Left forelimb (tissue), 1 donor: Measurements from ENCODE around the gene CCDC60.
A peak's percentile ranks its signal among the peaks of the same experiment; 100 is the strongest.
"Not testable (repeated sequence)": the region's sequence is repeated elsewhere in the genome, so short reads cannot be mapped to it uniquely, and the experiment has no call there.

Experiments
- DNase-seq: peaks from one replicate; pipeline ENCODE4 v3.0.0-alpha.2; 2018; ENCODE audit warnings: low spot score

The CCDC60 gene

DNA sequence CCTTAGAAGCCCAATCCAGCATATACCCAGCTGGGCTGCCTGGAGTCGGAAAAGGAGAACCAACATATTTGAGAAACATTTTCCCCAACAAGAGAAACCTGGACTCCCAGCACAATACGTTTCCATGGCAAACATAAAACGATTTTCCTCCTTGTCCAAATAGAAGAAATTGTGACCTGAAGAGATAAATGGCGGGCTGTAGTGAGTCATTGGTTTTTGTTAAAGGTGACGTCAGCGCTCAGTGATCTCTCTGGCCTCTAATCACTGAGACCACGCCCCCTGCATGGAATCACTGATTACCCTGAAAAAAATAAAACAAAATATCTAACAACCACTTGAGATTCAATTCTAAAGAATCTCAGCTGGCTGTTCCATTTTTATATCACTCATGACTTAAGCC lies 6.0 kb downstream of the CCDC60 start:
- DNase-seq = no peak

DNA sequence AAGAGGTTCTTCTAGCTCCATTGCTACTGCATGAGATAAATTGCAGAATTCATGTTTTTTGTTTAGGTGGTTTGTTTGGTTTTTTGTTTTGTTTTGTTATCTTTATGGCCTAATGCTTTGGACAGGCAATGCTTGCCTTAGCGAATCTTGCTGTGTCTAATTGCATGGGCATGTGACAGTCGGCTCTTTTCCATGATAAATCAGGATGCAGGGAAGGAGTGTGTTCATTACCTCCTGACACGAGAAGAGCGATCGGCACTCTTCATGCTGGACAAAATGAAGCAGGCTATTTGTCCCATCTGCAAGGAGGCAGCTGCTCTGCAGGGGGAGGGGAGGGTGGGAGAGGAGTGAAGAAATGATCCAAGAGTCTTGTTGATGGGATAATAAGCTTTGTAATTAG lies 6.5 kb downstream of the CCDC60 start:
- no peak for DNase-seq

DNA sequence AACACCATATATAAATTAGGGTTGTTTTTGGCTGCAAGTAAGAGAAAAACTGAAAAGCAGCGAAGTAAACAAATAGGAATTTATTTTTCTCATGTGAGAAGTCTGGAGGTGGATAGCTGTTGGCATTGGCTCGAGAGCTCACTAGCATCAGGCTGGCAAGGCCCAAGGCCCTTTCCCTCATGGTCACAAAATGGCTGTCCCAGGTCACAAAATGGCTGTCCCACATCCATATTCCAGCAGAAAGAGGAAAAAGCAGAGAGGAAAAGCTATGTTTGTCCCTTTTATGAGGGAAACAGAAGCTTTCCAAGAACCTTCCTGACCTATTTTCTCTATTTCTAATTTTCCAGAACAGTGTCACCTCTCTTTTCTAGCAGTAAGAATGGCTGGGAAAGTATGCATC lies 7.5 kb downstream of the CCDC60 start:
- no peak for DNase-seq

GRCh38 chr12:119343130-119343529 lies 8.6 kb downstream of the CCDC60 start:
- no peak for DNase-seq

GRCh38 chr12:119354172-119354571 lies 19.6 kb downstream of the CCDC60 start:
- no peak for DNase-seq

- DNase-seq = not testable (repeated sequence)
Measured at GRCh38 chr12:119360366-119360765, 25.8 kb downstream of the CCDC60 start.

- no peak for DNase-seq
Measured at GRCh38 chr12:119363037-119363436, 28.5 kb downstream of the CCDC60 start.

- no peak for DNase-seq
Measured at GRCh38 chr12:119363490-119363889, 29.0 kb downstream of the CCDC60 start.

DNA sequence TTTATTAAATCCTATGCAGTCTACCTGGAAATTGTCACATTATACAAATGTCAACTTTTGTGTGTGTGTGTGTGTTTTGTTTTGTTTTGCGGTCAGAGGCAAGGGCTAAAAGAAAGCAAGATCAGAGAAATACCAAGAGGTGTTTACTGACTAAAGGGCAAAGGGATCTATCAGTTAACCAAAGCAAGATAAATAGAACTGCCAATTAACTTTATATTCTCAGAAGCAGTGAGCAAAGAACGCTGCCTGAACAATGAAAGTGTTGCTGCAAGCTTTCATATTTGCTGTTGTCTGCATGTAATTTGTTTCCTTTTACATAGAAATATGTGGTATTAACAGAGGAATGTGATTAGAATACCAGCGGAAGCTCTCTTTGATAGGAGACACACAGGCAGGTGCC lies 30.9 kb downstream of the CCDC60 start:
- no peak for DNase-seq

DNA sequence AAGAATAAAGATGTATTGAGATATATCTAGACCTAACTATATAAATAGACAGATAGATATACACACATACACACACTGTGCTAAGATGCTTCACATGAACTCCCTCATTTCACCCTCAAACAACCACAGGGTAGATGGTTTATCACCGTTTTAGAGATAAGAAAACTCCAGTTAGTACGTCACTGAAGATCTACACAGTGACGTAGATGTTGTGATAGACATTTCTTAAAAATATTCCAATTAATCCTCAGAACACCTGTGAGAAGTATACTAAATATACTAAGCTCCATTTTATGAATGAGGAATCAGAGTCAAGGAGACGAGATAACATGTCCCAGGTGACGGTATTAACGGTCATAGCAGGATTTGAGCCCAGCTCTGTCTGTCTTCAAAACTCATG lies 31.5 kb downstream of the CCDC60 start:
- DNase-seq = no peak

GRCh38 chr12:119369161-119369560 lies 34.6 kb downstream of the CCDC60 start:
- no peak for DNase-seq

DNA sequence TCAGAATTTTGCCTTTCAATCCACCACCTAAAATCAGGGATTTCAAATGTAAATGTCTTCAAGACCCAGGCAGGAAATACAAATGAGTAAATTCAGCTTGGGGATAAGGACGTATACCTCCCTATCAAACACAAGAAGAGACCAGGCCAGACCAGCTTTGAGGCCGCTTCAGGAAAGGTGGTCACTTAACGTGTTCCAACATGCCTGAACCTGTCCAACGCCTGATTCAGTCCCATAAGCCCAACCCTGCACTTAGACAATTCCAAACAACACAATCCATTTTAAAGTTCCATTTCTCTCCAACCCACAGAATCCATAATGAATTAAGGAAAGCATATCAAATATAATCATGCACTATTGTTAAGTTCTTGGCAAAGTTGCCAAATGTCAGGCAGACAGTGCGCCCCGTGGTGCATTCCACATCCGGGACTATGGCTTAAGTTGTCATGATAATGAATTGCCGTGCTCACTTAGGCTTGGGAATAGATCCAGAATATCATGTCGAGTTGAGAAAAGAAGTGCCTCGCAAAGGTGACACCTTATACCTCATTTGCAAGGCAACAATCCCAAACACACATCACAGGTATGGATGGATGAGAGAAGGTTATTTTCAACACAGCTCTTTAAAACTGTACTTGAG lies 35.5 kb downstream of the CCDC60 start:
- no peak for DNase-seq

DNA sequence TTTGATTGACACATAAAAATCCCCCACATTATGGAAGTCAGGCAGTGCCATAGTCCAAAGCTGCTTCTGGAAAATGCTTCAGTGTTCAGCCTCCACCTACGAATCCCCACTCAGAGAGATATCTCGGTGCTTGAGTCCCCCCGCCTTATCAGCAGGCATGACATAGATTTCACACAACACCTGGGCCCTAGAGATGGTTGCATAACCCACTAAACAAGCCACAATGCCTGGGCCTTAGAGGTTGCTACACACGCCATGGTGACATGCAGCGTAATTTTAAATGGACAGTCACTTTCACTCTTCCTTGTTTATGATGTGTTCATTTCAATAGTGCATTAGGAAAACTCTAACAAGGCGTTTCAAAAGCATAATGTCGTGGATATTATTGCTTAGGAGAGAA lies 38.0 kb downstream of the CCDC60 start:
- DNase-seq = no peak

GRCh38 chr12:119373001-119373400 lies 38.5 kb downstream of the CCDC60 start:
- DNase-seq = no peak

- DNase-seq = no peak
Measured at GRCh38 chr12:119373666-119374065, 39.1 kb downstream of the CCDC60 start.

- DNase-seq = no peak
Measured at GRCh38 chr12:119374635-119375034, 40.1 kb downstream of the CCDC60 start.

- DNase-seq = no peak
Measured at GRCh38 chr12:119375075-119375882, 40.8 kb downstream of the CCDC60 start.

DNA sequence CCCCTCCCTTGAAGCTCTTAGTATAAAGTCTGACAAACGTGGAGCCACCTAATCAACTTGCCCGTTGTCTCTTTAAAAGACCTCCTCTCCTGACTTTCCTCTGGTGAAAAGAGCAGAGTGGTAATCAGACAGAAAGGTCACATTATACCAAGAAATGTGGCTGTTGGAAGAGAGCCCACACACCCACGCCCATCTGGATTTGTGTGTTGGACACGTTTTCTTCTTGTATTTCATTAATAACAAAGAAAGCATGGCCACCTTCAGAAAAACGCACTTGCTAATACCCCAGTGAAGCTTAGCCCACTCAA lies 41.3 kb downstream of the CCDC60 start:
- no peak for DNase-seq

GRCh38 chr12:119378903-119379302 lies 44.4 kb downstream of the CCDC60 start:
- no peak for DNase-seq

DNA sequence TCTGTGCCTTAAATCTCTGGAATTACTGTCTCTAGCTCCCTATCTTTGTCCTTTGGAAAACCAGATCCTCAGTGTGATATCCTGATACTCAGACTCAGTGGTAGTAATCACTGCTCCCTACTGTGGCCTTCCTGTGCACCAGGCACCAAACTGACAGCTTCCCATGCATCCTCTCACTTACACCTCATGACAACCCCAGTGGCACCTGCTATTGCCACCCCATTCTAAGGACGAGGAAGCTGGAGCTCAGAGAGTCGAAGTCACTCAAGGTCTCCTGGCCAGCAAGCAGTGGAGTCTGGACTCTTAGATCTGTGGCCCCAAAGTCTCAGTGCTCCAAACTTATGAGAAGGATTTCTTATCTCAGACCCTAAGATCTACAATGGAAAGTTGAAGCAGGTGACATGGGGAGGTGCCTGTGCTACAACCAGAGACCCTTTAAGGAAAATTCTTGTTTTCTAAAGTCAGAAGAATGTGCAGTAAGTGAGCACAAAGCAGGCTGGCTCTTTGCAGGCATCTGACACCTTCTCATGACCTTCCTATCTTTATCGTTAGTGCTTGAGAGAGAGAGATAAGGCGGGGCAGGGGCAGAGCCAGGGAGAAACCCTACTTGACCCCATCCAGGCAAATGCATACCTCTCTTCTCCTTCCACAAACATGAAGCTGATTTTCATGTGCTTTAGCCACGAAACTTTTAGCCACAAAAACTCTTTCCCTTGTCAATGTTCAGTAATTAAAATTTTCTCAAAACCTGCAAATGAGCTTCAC lies 47.1 kb downstream of the CCDC60 start:
- no peak for DNase-seq

DNA sequence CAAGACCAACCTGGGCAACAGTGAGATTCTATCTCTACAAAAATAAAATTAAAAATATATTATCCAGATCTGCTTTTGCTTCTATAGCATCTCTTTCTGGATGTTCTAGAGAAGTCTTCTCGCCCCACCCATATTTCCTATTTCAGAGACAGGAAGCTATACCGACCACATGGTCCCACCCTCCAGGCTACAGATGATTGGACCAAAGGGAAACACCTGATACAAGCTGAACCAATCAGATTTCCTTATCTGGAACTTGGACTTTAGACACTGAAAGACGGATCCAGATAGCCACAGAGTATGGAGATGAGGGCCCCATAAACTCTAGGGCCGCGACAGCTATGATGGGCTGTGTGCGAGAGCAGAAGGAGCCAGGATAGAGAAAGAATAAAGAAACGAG lies 48.7 kb downstream of the CCDC60 start:
- DNase-seq = peak; percentile 30

GRCh38 chr12:119384340-119384739 lies 49.8 kb downstream of the CCDC60 start:
- no peak for DNase-seq

- no peak for DNase-seq
Measured at GRCh38 chr12:119385659-119386058, 51.1 kb downstream of the CCDC60 start.
